Posterior cingulate gyrus (tissue), 11 donors: ENCODE results near the gene ITIH5.

Experiments used
- DNase-seq, 10 donors: peaks; one replicate each; pipeline versions ENCODE4 v3.0.0 to v3.0.0-alpha.2; 2020 to 2021; ENCODE audit warnings: mixed read lengths in 3 of 10
- intact Hi-C: fragments of 100-400 bp; cut with DNase I; formaldehyde crosslinking; loops from one replicate; pipeline ENCODE4 v1.15.1; 2023

Gene ITIH5

GRCh38 chr10:7558036-7558435 is 108.7 kb downstream of the ITIH5 start:
- intact Hi-C loops, result no loop called here
- DNase-seq, result no peak

- DNase-seq, result peak in 1 of 10 donors; percentile 45
- intact Hi-C loops, result no loop called here
Observed at GRCh38 chr10:7553531-7553930, 113.2 kb downstream of the ITIH5 start.

DNA sequence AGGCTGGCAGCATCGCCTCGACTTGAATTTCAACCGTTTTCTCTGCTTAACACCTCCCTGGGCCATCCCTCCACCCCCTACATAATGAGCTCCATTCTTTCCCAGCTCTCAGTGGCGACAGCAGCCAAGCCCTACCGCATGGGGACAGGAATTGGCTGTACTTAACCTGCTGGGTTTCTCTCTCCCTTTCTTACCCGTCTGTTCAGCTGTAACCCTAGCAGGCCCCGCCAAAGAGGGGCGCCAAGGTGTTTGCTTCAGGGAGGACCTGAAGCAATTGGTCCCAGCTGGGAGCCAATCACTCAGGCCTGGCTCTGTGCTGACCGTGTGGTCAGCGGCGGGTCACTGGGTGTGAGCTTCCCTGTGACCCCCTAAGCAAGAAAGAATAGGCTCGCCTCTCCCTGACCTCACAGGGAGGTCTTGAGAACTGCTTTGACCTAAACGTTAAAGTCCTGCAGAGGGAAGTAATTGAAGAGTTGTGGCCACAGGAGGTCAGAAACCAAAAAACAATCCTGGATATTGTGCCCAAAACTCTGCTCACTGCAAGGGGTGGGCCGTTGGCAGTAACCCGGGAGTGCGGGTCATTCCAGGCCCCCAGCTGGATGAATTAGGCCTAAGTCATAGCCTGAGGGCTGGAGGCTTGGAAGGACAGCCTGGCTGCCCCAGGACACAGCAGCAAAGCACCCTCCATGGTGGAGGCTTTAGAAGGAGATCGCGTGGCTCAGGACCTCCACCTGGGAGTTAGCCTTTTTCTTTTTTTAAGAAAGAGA is 114.6 kb downstream of the ITIH5 start:
- peak in 2 of 10 donors; percentile 27 to 32 for DNase-seq
- intact Hi-C loops, result no loop called here

- intact Hi-C loops, result no loop called here
- DNase-seq, result peak in 1 of 10 donors; percentile 38
Observed at GRCh38 chr10:7551289-7551688, 115.5 kb downstream of the ITIH5 start.

DNA sequence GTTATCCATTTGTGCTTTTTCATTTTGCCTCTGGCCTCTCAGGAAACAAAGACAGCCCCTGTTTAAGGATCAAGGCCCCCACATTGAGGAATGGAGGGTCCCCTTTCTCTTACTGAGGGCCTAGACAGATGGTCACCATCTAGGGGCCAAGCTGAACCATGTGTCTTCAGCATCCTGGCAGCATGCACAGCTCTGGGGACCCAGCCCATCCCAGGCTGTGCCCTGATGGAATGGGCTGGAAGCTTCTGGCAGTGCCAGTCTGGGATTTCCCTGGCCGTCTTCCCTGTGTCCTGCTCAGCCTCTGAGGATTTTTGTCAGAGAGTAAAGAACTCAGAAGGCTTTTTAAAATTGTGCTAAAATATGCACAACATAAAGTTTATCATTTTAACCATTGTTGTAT is 116.8 kb downstream of the ITIH5 start:
- intact Hi-C loops, result no loop called here
- peak in 2 of 10 donors; percentile 50 to 52 for DNase-seq

- no peak for DNase-seq
- intact Hi-C loops, result no loop called here
Observed at GRCh38 chr10:7547829-7548228, 118.9 kb downstream of the ITIH5 start.

DNA sequence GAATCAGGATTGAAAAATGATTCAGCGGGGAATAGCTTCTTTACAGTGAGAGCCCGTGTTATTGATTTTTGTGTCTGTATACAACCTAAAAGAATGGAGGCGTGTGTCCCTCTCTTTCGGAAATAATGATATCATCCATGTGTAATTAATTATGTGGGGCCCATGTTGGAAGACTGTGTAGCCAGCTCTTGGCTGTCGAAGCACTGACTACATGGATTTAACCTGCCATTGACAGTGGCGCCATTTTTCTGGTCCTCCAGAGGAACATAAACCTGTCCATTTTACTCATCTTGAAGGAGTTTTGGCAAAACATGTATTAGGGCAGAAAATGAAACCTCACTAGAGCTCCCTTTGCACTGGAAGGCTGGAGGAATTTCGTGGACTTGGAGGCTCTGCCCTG is 119.6 kb downstream of the ITIH5 start:
- DNase-seq, result no peak
- intact Hi-C loops, result no loop called here

DNA sequence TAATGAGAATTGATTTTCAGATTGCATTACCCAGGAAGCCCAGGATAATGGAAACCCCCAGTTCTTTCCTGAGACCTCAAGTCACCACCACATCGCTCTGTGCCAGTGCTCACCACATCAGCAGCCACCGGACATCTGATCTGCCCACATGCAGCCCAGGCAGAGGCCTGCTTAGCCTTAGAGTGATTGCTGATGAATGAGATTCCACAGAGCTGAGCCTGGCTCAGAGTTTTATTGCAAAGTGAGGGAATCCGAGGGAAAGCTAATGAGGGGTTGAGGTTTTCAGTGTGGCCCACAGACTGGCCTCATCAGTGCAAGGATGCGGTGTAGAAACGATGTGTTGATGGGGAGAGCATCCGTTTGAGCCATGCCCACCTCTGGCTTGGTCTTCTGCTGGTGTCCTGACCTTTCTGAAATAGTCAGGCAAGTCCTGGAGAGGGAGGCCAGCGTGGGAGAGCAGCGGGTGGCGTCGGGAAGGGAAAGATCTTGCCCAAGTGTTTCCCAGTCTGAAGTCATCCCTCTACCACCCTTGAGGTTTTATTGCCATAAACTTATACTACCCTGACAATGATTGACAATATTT is 120.3 kb downstream of the ITIH5 start:
- intact Hi-C loops, result no loop called here
- DNase-seq, result no peak

- no peak for DNase-seq
- intact Hi-C loops, result no loop called here
Observed at GRCh38 chr10:7545792-7546191, 121.0 kb downstream of the ITIH5 start.

GRCh38 chr10:7545261-7545660 is 121.5 kb downstream of the ITIH5 start:
- intact Hi-C loops, result no loop called here
- no peak for DNase-seq

GRCh38 chr10:7544203-7544602 is 122.6 kb downstream of the ITIH5 start:
- DNase-seq, result no peak
- intact Hi-C loops, result no loop called here

- intact Hi-C loops, result no loop called here
- no peak for DNase-seq
Observed at GRCh38 chr10:7542189-7542914, 124.4 kb downstream of the ITIH5 start.

GRCh38 chr10:7541137-7542087 is 125.4 kb downstream of the ITIH5 start:
- intact Hi-C loops, result no loop called here
- DNase-seq, result no peak

DNA sequence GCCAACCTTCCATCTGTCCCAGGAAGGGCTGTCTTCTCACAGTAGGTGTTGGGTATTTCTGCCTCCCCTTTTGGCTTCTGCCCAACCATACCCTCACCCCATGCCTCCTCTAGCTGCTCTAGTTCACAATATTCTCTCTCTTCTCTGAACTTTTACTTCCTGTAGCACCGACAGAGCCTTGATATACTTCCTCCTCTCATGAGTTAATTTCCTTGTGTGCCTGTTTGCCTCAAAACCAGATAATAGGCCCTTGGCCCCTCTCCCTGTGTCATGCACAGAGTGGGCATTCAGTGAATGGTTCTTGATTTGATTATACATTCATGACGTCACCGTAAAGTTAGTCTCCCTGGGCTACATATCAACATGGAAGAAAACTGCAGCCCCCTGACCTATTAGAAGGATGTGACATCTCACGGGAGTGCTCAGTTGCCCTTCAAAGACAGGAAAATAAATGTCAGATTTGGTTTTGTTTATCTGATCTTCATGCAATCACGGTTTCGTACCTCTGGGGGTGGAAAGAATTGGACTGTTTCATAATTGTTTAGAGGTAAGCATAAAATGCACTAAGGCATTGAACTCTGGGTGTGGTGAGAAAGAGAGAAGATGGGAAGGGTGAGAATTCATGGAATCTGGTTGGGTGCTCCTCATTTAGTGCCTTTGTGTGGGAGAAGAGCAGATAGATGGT is 127.7 kb downstream of the ITIH5 start:
- intact Hi-C loops, result no loop called here

GRCh38 chr10:7537126-7537525 is 129.6 kb downstream of the ITIH5 start:
- intact Hi-C loops, result no loop called here
- DNase-seq, result no peak

More for the DNA sequence above, 127.7 kb downstream of the ITIH5 start:
- no peak for DNase-seq

GRCh38 chr10:7534480-7534852 is 132.3 kb downstream of the ITIH5 start:
- no peak for DNase-seq
- intact Hi-C loops, result no loop called here

DNA sequence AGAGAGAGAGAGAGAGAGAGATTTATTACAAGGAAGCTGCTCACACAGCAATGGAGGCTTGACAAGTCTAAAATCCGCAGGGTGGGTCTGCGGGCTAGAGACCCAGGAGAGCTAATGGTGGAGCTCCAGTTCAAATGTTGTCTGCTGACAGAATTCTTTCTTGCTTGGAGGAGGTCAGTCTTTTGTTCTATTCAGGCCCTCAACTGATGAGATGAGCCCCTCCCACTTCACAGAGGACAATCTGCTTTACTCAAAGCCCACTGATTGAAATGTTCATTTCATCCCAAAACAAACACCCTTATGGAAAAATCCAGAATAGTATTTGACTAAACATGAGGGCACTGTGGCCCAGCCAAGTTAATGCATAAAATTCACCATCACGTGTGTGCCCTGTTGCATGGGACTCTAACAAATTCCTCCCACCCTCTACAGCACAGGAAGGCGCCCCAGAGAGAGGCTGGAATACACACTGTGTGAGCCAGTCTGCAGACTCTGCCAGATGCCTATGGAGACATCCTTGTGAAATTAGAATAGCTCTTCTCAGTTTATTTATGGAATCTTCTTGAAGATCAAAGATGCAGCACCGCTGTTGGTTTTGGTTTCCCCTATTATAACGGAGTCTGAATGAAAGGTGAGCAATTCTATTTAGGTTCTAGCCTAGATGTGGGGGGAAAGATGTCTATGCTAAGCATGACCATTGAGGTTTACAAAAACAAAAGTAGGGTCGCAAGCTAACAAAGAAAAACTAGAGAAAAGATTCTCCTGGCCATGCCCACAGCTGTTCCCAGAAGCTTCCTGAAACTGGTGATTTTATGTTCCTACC is 132.9 kb downstream of the ITIH5 start:
- intact Hi-C loops, result no loop called here
- DNase-seq, result no peak

DNA sequence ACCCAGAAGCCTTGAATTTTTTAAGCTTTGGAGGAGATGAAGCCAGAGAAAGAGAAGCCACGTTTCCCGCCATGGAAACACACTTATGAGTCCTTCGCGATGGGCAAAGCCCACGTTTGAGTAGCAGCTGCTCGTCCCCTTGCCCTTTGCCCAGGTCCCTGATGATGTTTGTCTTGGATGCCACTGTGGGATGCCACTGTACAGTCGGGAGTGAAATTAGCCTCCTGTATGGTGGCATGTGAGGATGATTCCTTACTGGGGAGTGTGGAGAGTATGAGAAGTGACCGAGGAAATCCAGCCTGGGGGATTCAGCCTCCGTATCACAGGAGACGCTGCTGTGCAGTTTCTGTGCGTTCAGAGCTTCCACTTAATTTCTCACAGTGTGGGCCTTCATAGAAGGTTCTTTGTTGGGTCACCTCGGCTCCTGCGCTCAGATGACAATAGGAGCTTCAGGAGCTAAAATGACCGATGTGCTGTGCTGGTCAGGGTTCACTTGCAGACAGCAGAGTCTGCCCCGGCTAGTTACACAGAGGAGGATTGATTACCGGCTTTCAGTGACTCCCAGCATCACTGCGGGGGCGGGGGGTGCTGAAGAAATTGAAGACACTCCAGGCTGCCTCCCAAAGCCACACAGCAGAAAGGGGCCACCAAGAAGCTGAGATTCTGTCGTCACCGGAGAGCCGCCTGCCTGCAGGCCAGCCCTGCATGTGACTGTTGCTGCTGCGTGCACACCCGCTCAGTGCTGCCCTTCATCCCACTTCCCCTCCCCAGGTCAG is 133.9 kb downstream of the ITIH5 start:
- no peak for DNase-seq
- intact Hi-C loops, result no loop called here
